ENCODE measurements around the gene CHD3. TPM values are rescaled to one million over a fixed set of nuclear protein-coding genes. Genes with fewer than 3 reads are reported as not detected.

The CHD3 gene
- polyA plus RNA-seq (2012; rRNA removed) = 55.2 and 56.2 TPM in 2 replicates
- polyA plus RNA-seq (2012; cell fraction: cytosol; rRNA removed) = 26.4 and 34.7 TPM in 2 replicates
- 200 and 219 TPM in 2 replicates for polyA plus RNA-seq (2012; cell fraction: nucleus; rRNA removed)

DNA sequence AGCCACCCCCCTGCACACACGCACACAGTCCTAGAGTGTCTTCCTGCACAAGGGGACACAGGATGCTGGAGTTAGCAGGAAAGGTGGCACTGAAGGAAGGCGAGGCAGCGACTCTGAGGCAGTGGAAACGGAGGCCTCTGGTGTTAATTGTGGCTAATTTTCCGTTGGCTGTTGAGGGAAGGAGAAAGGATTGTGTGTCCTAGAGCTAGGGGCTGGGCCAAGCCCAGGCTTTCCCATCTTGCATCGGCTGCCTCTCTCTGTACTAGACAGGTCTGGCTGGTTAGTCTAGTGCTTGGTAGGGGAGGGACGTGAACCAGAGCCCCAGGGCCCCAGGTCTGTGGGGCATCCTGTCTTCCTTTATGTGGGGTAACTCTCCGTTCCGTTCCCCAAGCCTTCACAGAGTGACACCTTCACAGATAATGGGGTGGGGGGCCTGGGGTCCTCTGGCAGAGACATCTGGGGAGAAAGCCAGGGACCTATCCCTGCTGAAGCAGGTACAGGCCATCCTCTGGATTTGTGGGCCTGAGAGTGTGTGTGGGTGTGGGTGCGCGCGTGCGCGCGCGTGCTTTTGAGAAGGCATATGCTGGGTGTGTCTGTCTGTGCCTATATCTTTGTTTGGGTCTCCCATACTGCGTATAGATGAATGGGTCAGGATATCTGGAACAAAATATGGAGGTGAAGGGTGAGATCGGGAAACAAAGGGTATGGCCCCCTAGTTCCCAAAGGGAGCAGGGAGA lies at the start of gene CHD3:
CHD3 (plus strand) TSS at position 606 of the 737 bp plus-strand sequence. CDS start 212 bp downstream, outside the sequence.
- H3F3A ChIP-seq (replicated peaks; ENCODE audit: insufficient read depth) = peaks cover 23% of the 10 kb centered on the region
- H2AFZ ChIP-seq (ENCODE audit: low read depth) = peak within 1 kb of the TSS; percentile 80; the same call in 1 of the 2 replicates
- ChIA-PET POLR2A (interaction anchor here (0.5 to 1.4 kb wide), 5 partner anchors 31 to 202 kb away, joined by 3 to 4 read pairs (median 3); partner anchors contain the start of gene NAA38), CTCF (interaction anchor here (0.7 to 4.0 kb wide), 13 partner anchors 9 to 201 kb away, joined by 3 to 18 read pairs (median 4); partner anchors contain the start of genes KDM6B and TP53)
- 63% methylated on average over 17 of the region's 18 CpGs for WGBS (ENCODE audit: low lambda C conversion rate)
- TF ChIP-seq ELF1 (IDR thresholded peaks at IDR 0.05) = no peak
- no peak for TF ChIP-seq SIN3A (IDR thresholded peaks at IDR 0.05; ENCODE audit: borderline replicate concordance, low read depth, low read length)
- no peak for TF ChIP-seq TAF1 (IDR thresholded peaks at IDR 0.05; ENCODE audit: borderline replicate concordance, low read depth, low read length)
- no peak for TF ChIP-seq IRF3 (IDR thresholded peaks at IDR 0.05; ENCODE audit: low read depth, low read length)
- TF ChIP-seq NRF1 (IDR thresholded peaks at IDR 0.05; ENCODE audit: low read depth, low read length) = no peak
- TF ChIP-seq SMC3 (IDR thresholded peaks at IDR 0.05; ENCODE audit: low read depth, low read length) = no peak
- TF ChIP-seq RAD21 (IDR thresholded peaks at IDR 0.05; ENCODE audit: low read length) = no peak
- no peak for TF ChIP-seq FOSL2 (IDR thresholded peaks at IDR 0.05; ENCODE audit: borderline replicate concordance, low read depth)
- TF ChIP-seq MAX (IDR thresholded peaks at IDR 0.05; ENCODE audit: low read depth) = no peak
- TF ChIP-seq CHD2 (IDR thresholded peaks at IDR 0.05; ENCODE audit: low read length, partially characterized antibody) = no peak
- TF ChIP-seq RFX5 (IDR thresholded peaks at IDR 0.05; ENCODE audit: low read length) = no peak
- TF ChIP-seq FOXJ3 (CRISPR knock-in tag; IDR thresholded peaks at IDR 0.05) = no peak
- TF ChIP-seq GABPA (IDR thresholded peaks at IDR 0.05; ENCODE audit: low read depth) = no peak
- TF ChIP-seq EZH2phosphoT487 (IDR thresholded peaks at IDR 0.05; ENCODE audit: borderline replicate concordance, low read depth) = no peak
- TF ChIP-seq, protein P1, sequence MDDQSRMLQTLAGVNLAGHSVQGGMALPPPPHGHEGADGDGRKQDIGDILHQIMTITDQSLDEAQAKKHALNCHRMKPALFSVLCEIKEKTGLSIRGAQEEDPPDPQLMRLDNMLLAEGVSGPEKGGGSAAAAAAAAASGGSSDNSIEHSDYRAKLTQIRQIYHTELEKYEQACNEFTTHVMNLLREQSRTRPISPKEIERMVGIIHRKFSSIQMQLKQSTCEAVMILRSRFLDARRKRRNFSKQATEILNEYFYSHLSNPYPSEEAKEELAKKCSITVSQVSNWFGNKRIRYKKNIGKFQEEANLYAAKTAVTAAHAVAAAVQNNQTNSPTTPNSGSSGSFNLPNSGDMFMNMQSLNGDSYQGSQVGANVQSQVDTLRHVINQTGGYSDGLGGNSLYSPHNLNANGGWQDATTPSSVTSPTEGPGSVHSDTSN (IDR thresholded peaks at IDR 0.05) = no peak
- TF ChIP-seq MEF2A (IDR thresholded peaks at IDR 0.05; ENCODE audit: borderline replicate concordance, low read depth) = no peak
- no peak for TF ChIP-seq MXI1 (IDR thresholded peaks at IDR 0.05; ENCODE audit: low read depth, low read length)
- TF ChIP-seq TCF12 (IDR thresholded peaks at IDR 0.05) = no peak
- H3K9me2 ChIP-seq = no peaks in the 10 kb centered on the region
- H3K4me1 ChIP-seq (ENCODE audit: control insufficient read depth in 1 of 2, insufficient read depth in 2 of 2, low read depth in 1 of 2, low read length in 1 of 2) = peaks cover 28 to 41% of the 10 kb centered on the region in 2 experiments
- peak within 1 kb of the TSS; percentile 86 for H3K4me2 ChIP-seq
- H4K20me1 ChIP-seq (ENCODE audit: insufficient read depth) = peaks cover 3% of the 10 kb centered on the region; the same call in 1 of the 2 replicates
- no peaks in the 10 kb centered on the region for H3K9me3 ChIP-seq
- peak within 1 kb of the TSS; percentile 96 to 100 for H3K27ac ChIP-seq (ENCODE audit: low read depth in 2 of 2, low read length in 1 of 2)
- H3K4me3 ChIP-seq (ENCODE audit: low read depth in 2 of 2, low read length in 1 of 2) = peak within 1 kb of the TSS; percentile 49 to 67
- H3K27me3 ChIP-seq (ENCODE audit: insufficient read depth) = no peaks in the 10 kb centered on the region
- H3K36me3 ChIP-seq (replicated peaks in 1 of 2; ENCODE audit: control insufficient read depth in 1 of 2, insufficient read depth in 2 of 2, low read length in 1 of 2) = peaks cover 19 to 31% of the 10 kb centered on the region in 2 experiments
- H3K9ac ChIP-seq = peak within 1 kb of the TSS; percentile 65
- H3K79me2 ChIP-seq (ENCODE audit: insufficient read depth) = peaks cover 44% of the 10 kb centered on the region
- DNase-seq = no peak

Measured in SK-N-SH (cell line).